GM12878 (cell line): ENCODE results near the gene PLCB2. TPM values are rescaled to one million over a fixed set of nuclear protein-coding genes. Genes with fewer than 3 reads are reported as not detected.

Source experiments
- ATAC-seq: fragments of 200-7000 bp; cut with Tn5 transposase; 3 replicates; pipeline ENCODE4 v1.9.1; 2020; ENCODE audit warnings: mild to moderate bottlenecking, moderate library complexity
- BruUV-seq: library from RNA; stranded (reverse); fragments of 400-500 nt; replicated peaks from 2 replicates; lab custom pipeline; 2021; lab: Mats Ljungman, UMichigan
- CTCF ChIA-PET: fragments of 300-600 bp; sonication (Branson Sonifier 250); formaldehyde crosslinking; extraction: SDS; loops from one replicate; lab custom pipeline; 2021; ENCODE audit warnings: inconsistent platforms; lab: Yijun Ruan, JAX
- POLR2A ChIA-PET: fragments of 350-600 bp; formaldehyde crosslinking; extraction: SDS; loops from one replicate; lab custom pipeline; 2021; ENCODE audit warnings: inconsistent platforms; lab: Charles Lee
- RAD21 ChIA-PET: fragments of 300-600 bp; sonication (Branson Sonifier 250); formaldehyde crosslinking; loops from one replicate; lab custom pipeline; 2023; ENCODE audit warnings: antibody characterized with exemption; ENCODE audit not compliant: unreplicated experiment; lab: Charles Lee
- SMC1A ChIA-PET: fragments of 300-600 bp; sonication (Branson Sonifier 250); formaldehyde crosslinking; loops from one replicate; lab custom pipeline; 2023; ENCODE audit not compliant: unreplicated experiment, uncharacterized antibody; lab: Charles Lee
- DNase-seq: peaks from one replicate; pipeline ENCODE4 v3.0.0-alpha.2; 2011; ENCODE audit warnings: low read depth, low spot score
- FAIRE-seq: peaks from 3 replicates; lab custom pipeline; 2011; peaks lifted over from hg19 to GRCh38; lab: Jason Lieb, UNC
- H2AFZ ChIP-seq: 2 replicates; pipeline ENCODE4 v1.6.0; 2011; ENCODE audit warnings: low read depth, low read length, control low read depth; ENCODE audit not compliant: control insufficient read depth
- H3K27ac ChIP-seq: 2 replicates; pipeline ENCODE4 v1.5.1; 2011; ENCODE audit warnings: control low read depth; ENCODE audit not compliant: control insufficient read depth, insufficient read depth
- H3K27me3 ChIP-seq, 2 experiments: replicated peaks in 1 of 2; 2 replicates each; pipeline versions ENCODE4 v1.6.0 to v1.6.1; 2011; ENCODE audit warnings: low read length in 1 of 2; ENCODE audit not compliant: control insufficient read depth in 2 of 2, insufficient read depth in 2 of 2
- H3K36me3 ChIP-seq, 2 experiments: 2 replicates each; pipeline ENCODE4 v1.5.1; 2011; ENCODE audit warnings: low read length in 1 of 2; ENCODE audit not compliant: control insufficient read depth in 2 of 2, insufficient read depth in 2 of 2
- H3K4me1 ChIP-seq: 2 replicates; pipeline ENCODE4 v1.6.1; 2011; ENCODE audit warnings: mild to moderate bottlenecking, low read length, moderate library complexity, mixed read lengths; ENCODE audit not compliant: control insufficient read depth, insufficient read depth
- H3K4me2 ChIP-seq: 2 replicates; pipeline ENCODE4 v1.6.0; 2011; ENCODE audit warnings: control low read depth; ENCODE audit not compliant: control insufficient read depth, insufficient read depth
- H3K4me3 ChIP-seq: fragments of 200-600 bp; sonication (generic); 2 replicates; pipeline ENCODE4 v1.5.1; 2016
- H3K79me2 ChIP-seq: 2 replicates; pipeline ENCODE4 v1.6.0; 2011; ENCODE audit warnings: low read length; ENCODE audit not compliant: control insufficient read depth, insufficient read depth
- H3K9ac ChIP-seq: 2 replicates; pipeline ENCODE4 v1.8.0; 2011; ENCODE audit warnings: low read length, control low read depth, mixed read lengths; ENCODE audit not compliant: control insufficient read depth, insufficient read depth
- H3K9me3 ChIP-seq: replicated peaks from 3 replicates; pipeline ENCODE4 v1.5.1; 2011; ENCODE audit warnings: mild to moderate bottlenecking, low read length; ENCODE audit not compliant: control insufficient read depth, insufficient read depth
- H4K20me1 ChIP-seq: 2 replicates; pipeline ENCODE4 v1.6.0; 2011; ENCODE audit not compliant: control insufficient read depth, insufficient read depth
- CHD2 ChIP-seq: IDR thresholded peaks from 2 replicates; pipeline ENCODE4 v1.6.1; 2011; ENCODE audit warnings: low read depth, low read length, improper control_type of control experiment, borderline replicate concordance
- CREB1 ChIP-seq: IDR thresholded peaks from 2 replicates; pipeline ENCODE4 v1.6.1; 2012; ENCODE audit warnings: low read depth, mild to moderate bottlenecking, inconsistent platforms
- KAT2A ChIP-seq: conservative IDR thresholded peaks from 2 replicates; pipeline ENCODE4 v1.6.1; 2011; ENCODE audit warnings: low read depth, low read length; ENCODE audit not compliant: control insufficient read depth
- KDM1A ChIP-seq: fragments of 200-600 bp; sonication (generic); IDR thresholded peaks from 2 replicates; pipeline ENCODE4 v1.6.1; 2016; ENCODE audit warnings: borderline replicate concordance
- NR2C2 ChIP-seq: IDR thresholded peaks from 2 replicates; pipeline ENCODE4 v1.6.1; 2011; ENCODE audit warnings: borderline replicate concordance, low read depth; ENCODE audit not compliant: control insufficient read depth, insufficient read length
- RBBP5 ChIP-seq: fragments of 200-600 bp; sonication (generic); conservative IDR thresholded peaks from 2 replicates; pipeline ENCODE4 v1.6.1; 2016
- STAT3 ChIP-seq: IDR thresholded peaks from 2 replicates; pipeline ENCODE4 v1.6.1; 2011; ENCODE audit warnings: low read depth, low read length, improper control_type of control experiment
- TARDBP ChIP-seq: IDR thresholded peaks from 2 replicates; pipeline ENCODE4 v1.6.1; 2016; ENCODE audit warnings: borderline replicate concordance
- YY1 ChIP-seq: IDR thresholded peaks from 2 replicates; pipeline ENCODE4 v1.6.1; 2011; ENCODE audit warnings: low read depth, mild to moderate bottlenecking, low read length
- ZNF207 ChIP-seq: fragments of 450-650 bp; IDR thresholded peaks from 2 replicates; pipeline ENCODE4 v1.6.1; 2014; ENCODE audit warnings: antibody characterized with exemption, mild to moderate bottlenecking, borderline replicate concordance
- ZNF384 ChIP-seq: IDR thresholded peaks from 2 replicates; pipeline ENCODE4 v1.6.1; 2012; ENCODE audit warnings: low read depth, mild to moderate bottlenecking, low read length, improper control_type of control experiment, borderline replicate concordance
- WGBS: methylation state at CpG from one replicate; pipeline ENCODE4 v1.1.6; 2016; ENCODE audit warnings: low lambda C conversion rate; ENCODE audit not compliant: insufficient replicate concordance, insufficient coverage; ENCODE audit errors: missing lambda C conversion rate; 5-methylcytosine and 5-hydroxymethylcytosine counted together
- in situ Hi-C: fragments of 300-500 bp; cut with MboI; formaldehyde crosslinking; loops from 9 replicates; pipeline ENCODE4 v1.14.3; 2018; ENCODE audit warnings: mixed read lengths
- intact Hi-C: fragments of 100-400 bp; cut with micrococcal nuclease; formaldehyde crosslinking; loops from one replicate; pipeline ENCODE4 v1.14.2; 2022; ENCODE audit not compliant: unreplicated experiment
- polyA plus RNA-seq, 11 experiments: library from polyadenylated mRNA; depleted of rRNA in 4 of 11; unstranded in 6 of 11; stranded (reverse) in 5 of 11; fragments of >200 nt; fragmentation: Nextera tagmentation in 4 of 11; fragmentation: Illumina TruSeq in 1 of 11; extraction: Ambion mirVana in 4 of 11; extraction: Trizol in 1 of 11; gene quantifications; 1 replicate in 1 of 11; 2 replicates in 10 of 11; pipeline versions ENCODE4 v1.2.1 to v1.2.3, GENCODE V29; 2011 to 2016; ENCODE audit warnings: inconsistent platforms in 2 of 11, missing spikeins in 2 of 11, low read depth in 1 of 11
- total RNA-seq, 4 experiments: library from RNA; depleted of rRNA in 3 of 4; stranded (reverse); fragments of >200 nt in 3 of 4; fragmentation: Illumina TruSeq in 1 of 4; extraction: Trizol in 1 of 4; gene quantifications; 2 replicates each; pipeline versions ENCODE4 v1.2.1 to v1.2.3, GENCODE V29; 2013 to 2021
- TF ChIP-seq, protein P1 (sequence below): fragments of 450-650 bp; formaldehyde crosslinking; IDR thresholded peaks from 2 replicates; pipeline ENCODE4 v1.5.0; 2022; ENCODE audit warnings: mild to moderate bottlenecking, missing genetic modification characterization

The PLCB2 gene
- total and polyA plus RNA-seq, 10 of the 15 experiments (the other 5 are each of a cell fraction or from before 2014, with no cell fraction given) = 1.2 to 39.4 (median 10.7) TPM

DNA sequence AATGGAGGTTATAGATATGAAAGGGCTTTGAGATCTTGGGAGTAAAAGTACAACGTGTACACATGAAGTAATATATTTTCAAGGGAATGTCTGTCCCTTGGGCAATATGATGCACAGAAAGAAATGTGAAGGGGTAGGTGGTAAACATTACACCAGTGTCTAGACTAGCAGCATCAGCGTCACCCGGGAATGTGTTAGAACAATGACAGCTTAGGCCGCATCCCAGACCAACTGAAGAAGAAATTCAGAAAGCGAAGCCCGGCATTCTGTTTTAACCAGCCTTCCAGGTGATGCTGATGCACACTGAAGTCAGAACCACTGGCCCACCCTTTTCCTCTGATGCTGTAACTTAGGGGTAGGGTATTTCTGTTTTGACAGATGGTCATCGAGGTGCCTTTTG lies 22.1 kb upstream of the PLCB2 start:
- H3K4me2 ChIP-seq = no peak overlapping the region
- BruUV-seq = no TSS peak
- H2AFZ ChIP-seq = no peak overlapping the region
- no peak for ATAC-seq
- TF ChIP-seq YY1 (no peak), KDM1A (no peak), RBBP5 (no peak), CHD2 (no peak), ZNF207 (no peak), NR2C2 (no peak), ZNF384 (no peak), CREB1 (no peak), TARDBP (no peak), STAT3 (no peak), KAT2A (no peak)
- TF ChIP-seq, protein P1, sequence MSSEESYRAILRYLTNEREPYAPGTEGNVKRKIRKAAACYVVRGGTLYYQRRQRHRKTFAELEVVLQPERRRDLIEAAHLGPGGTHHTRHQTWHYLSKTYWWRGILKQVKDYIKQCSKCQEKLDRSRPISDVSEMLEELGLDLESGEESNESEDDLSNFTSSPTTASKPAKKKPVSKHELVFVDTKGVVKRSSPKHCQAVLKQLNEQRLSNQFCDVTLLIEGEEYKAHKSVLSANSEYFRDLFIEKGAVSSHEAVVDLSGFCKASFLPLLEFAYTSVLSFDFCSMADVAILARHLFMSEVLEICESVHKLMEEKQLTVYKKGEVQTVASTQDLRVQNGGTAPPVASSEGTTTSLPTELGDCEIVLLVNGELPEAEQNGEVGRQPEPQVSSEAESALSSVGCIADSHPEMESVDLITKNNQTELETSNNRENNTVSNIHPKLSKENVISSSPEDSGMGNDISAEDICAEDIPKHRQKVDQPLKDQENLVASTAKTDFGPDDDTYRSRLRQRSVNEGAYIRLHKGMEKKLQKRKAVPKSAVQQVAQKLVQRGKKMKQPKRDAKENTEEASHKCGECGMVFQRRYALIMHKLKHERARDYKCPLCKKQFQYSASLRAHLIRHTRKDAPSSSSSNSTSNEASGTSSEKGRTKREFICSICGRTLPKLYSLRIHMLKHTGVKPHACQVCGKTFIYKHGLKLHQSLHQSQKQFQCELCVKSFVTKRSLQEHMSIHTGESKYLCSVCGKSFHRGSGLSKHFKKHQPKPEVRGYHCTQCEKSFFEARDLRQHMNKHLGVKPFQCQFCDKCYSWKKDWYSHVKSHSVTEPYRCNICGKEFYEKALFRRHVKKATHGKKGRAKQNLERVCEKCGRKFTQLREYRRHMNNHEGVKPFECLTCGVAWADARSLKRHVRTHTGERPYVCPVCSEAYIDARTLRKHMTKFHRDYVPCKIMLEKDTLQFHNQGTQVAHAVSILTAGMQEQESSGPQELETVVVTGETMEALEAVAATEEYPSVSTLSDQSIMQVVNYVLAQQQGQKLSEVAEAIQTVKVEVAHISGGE (CRISPR knock-in tag) = no peak
- FAIRE-seq = no peak
- H3K4me1 ChIP-seq = peaks cover 9% of the 10 kb centered on the region
- SMC1A ChIA-PET = interaction anchor here (5.7 kb wide), 1 partner anchor 8 kb away, joined by 31 read pairs; no protein-coding TSS in a partner anchor
- no peak for DNase-seq
- H3K79me2 ChIP-seq = no peaks in the 10 kb centered on the region
- RAD21 ChIA-PET = interaction anchor here (0.5 kb wide), 1 partner anchor 475 kb away, joined by 3 read pairs; no protein-coding TSS in a partner anchor
- no peak overlapping the region for H3K9ac ChIP-seq
- no peak overlapping the region for H3K27ac ChIP-seq
- no peaks in the 10 kb centered on the region for H3K27me3 ChIP-seq
- CTCF ChIA-PET = interaction anchor here (1.6 to 6.7 kb wide), 3 partner anchors 9 to 15 kb away, joined by 7 to 103 read pairs (median 8); partner anchors contain the start of gene CCDC9B
- in situ Hi-C loops = no loop called here
- no peak overlapping the region for H3K4me3 ChIP-seq
- no peaks in the 10 kb centered on the region for H3K9me3 ChIP-seq
- 69% methylated on average over 7 of the region's 7 CpGs for WGBS
- intact Hi-C loops = no loop called here
- no peaks in the 10 kb centered on the region for H3K36me3 ChIP-seq
- POLR2A ChIA-PET = no interaction called here
- H4K20me1 ChIP-seq = no peaks in the 10 kb centered on the region
